Esophagus muscularis mucosa (tissue), 3 donors: ENCODE data around the gene CYTH1.

ENCODE experiments used
- CTCF ChIP-seq, 3 experiments: fragments of 200-600 bp in 2 of 3; fragments of 450-650 bp in 1 of 3; sonication (generic) in 2 of 3; IDR thresholded peaks; one replicate each; pipeline ENCODE4 v1.5.1; 2017 to 2019; ENCODE audit warnings: antibody characterized with exemption in 3 of 3, mild to moderate bottlenecking in 2 of 3, moderate library complexity in 1 of 3
- POLR2A ChIP-seq: fragments of 450-650 bp; IDR thresholded peaks from one replicate; pipeline ENCODE4 v1.6.1; 2017; ENCODE audit warnings: antibody characterized with exemption, moderate library complexity, mild to moderate bottlenecking, low read depth
- POLR2AphosphoS5 ChIP-seq, 2 donors: sonication (generic); formaldehyde crosslinking; IDR thresholded peaks; one replicate each; pipeline ENCODE4 v1.6.1; 2017; ENCODE audit warnings: antibody characterized with exemption in 2 of 2

GRCh38 chr17:78667741-78668640, 114.1 kb downstream of the CYTH1 start:
- TF ChIP-seq POLR2A = no peak
- TF ChIP-seq CTCF (IDR thresholded peaks at IDR 0.05) = no peak
- no peak for TF ChIP-seq POLR2AphosphoS5 (IDR thresholded peaks at IDR 0.05)
